CD14-positive monocyte (primary cell): ENCODE data around the gene PPP1R13B. TPM values are rescaled to one million over a fixed set of nuclear protein-coding genes. Genes with fewer than 3 reads are reported as not detected.

Experiments used
- DNase-seq, 3 donors: peaks; one replicate each; pipeline ENCODE4 v3.0.0-alpha.2; 2011 to 2022
- H2AFZ ChIP-seq: 2 replicates; pipeline ENCODE4 v1.6.0; 2012; ENCODE audit warnings: mild to moderate bottlenecking, low read depth, low read length, inconsistent platforms; ENCODE audit not compliant: insufficient read depth, poor library complexity, severe bottlenecking
- H3K27ac ChIP-seq, 2 donors: 1 replicate in 1 of 2; 2 replicates in 1 of 2; pipeline ENCODE4 v1.5.1; 2012 to 2013; ENCODE audit warnings: low read length in 2 of 2, control low read depth in 1 of 2, inconsistent platforms in 1 of 2, low read depth in 1 of 2, mild to moderate bottlenecking in 1 of 2
- H3K27me3 ChIP-seq, 2 donors: one replicate each; pipeline versions ENCODE4 v1.6.0 to v1.6.1; 2011 to 2013; ENCODE audit warnings: low read length in 2 of 2; ENCODE audit not compliant: control insufficient read depth in 2 of 2, insufficient read depth in 2 of 2
- H3K36me3 ChIP-seq, 2 donors: replicated peaks in 1 of 2; 1 replicate in 1 of 2; 2 replicates in 1 of 2; pipeline versions ENCODE4 v1.5.1 to v1.6.1; 2012 to 2013; ENCODE audit warnings: low read length in 2 of 2, control low read depth in 1 of 2, inconsistent platforms in 1 of 2, mild to moderate bottlenecking in 1 of 2; ENCODE audit not compliant: insufficient read depth in 2 of 2, control insufficient read depth in 1 of 2
- H3K4me1 ChIP-seq, 2 donors: 1 replicate in 1 of 2; 2 replicates in 1 of 2; pipeline versions ENCODE4 v1.5.1 to v1.6.1; 2012 to 2013; ENCODE audit warnings: low read length in 2 of 2, control low read depth in 1 of 2, inconsistent platforms in 1 of 2, mild to moderate bottlenecking in 1 of 2, moderate library complexity in 1 of 2; ENCODE audit not compliant: insufficient read depth in 2 of 2, control insufficient read depth in 1 of 2
- H3K4me2 ChIP-seq: replicated peaks from 2 replicates; pipeline ENCODE3; 2012; ENCODE audit warnings: low read length, moderate library complexity, mild to moderate bottlenecking; ENCODE audit not compliant: poor library complexity, severe bottlenecking; ENCODE audit errors: extremely low read depth
- H3K4me3 ChIP-seq, 3 experiments: fragments of 200-600 bp in 1 of 3; sonication (generic) in 1 of 3; replicated peaks in 1 of 3; 1 replicate in 2 of 3; 2 replicates in 1 of 3; pipeline ENCODE4 v1.5.1; 2011 to 2013; ENCODE audit warnings: low read length in 3 of 3, mild to moderate bottlenecking in 3 of 3, control low read depth in 2 of 3, low read depth in 2 of 3, inconsistent platforms in 1 of 3, moderate library complexity in 1 of 3
- H3K79me2 ChIP-seq: 2 replicates; pipeline ENCODE4 v1.6.0; 2012; ENCODE audit warnings: mild to moderate bottlenecking, control low read depth, inconsistent platforms, low read length, moderate library complexity; ENCODE audit not compliant: insufficient read depth
- H3K9ac ChIP-seq: 2 replicates; pipeline ENCODE4 v1.6.0; 2017; ENCODE audit warnings: low read length, mild to moderate bottlenecking; ENCODE audit not compliant: insufficient read depth, poor library complexity, severe bottlenecking
- H3K9me3 ChIP-seq, 2 donors: replicated peaks in 1 of 2; 1 replicate in 1 of 2; 2 replicates in 1 of 2; pipeline versions ENCODE4 v1.5.1 to v1.6.1; 2012 to 2013; ENCODE audit warnings: low read length in 2 of 2, control low read depth in 1 of 2; ENCODE audit not compliant: control insufficient read depth in 1 of 2, insufficient read depth in 1 of 2
- H4K20me1 ChIP-seq: 2 replicates; pipeline ENCODE4 v1.6.0; 2012; ENCODE audit warnings: mild to moderate bottlenecking, low read length, control low read depth, moderate library complexity; ENCODE audit not compliant: insufficient read depth
- H3K27ac Mint-ChIP-seq, 7 donors: one replicate each; pipeline ENCODE4 v1.8.0; 2020; ENCODE audit warnings: mild to moderate bottlenecking in 7 of 7, mixed read lengths in 7 of 7, moderate library complexity in 6 of 7, inconsistent platforms in 2 of 7
- H3K27me3 Mint-ChIP-seq, 3 donors: one replicate each; pipeline ENCODE4 v1.8.0; 2021 to 2022; ENCODE audit warnings: low read depth in 3 of 3, mild to moderate bottlenecking in 3 of 3, mixed read lengths in 3 of 3, moderate library complexity in 3 of 3, inconsistent platforms in 1 of 3
- H3K36me3 Mint-ChIP-seq, 2 donors: one replicate each; pipeline ENCODE4 v1.8.0; 2020; ENCODE audit warnings: mixed read lengths in 2 of 2, inconsistent platforms in 1 of 2, mild to moderate bottlenecking in 1 of 2
- H3K4me1 Mint-ChIP-seq: one replicate; pipeline ENCODE4 v1.8.0; 2020; ENCODE audit warnings: mild to moderate bottlenecking, mixed read lengths
- H3K4me3 Mint-ChIP-seq, 2 donors: one replicate each; pipeline ENCODE4 v1.8.0; 2020; ENCODE audit warnings: mild to moderate bottlenecking in 2 of 2, mixed read lengths in 2 of 2, moderate library complexity in 1 of 2
- H3K9me3 Mint-ChIP-seq, 7 donors: one replicate each; pipeline ENCODE4 v1.8.0; 2020 to 2022; ENCODE audit warnings: mixed read lengths in 7 of 7, mild to moderate bottlenecking in 6 of 7, moderate library complexity in 6 of 7, inconsistent platforms in 2 of 7
- CTCF ChIP-seq: fragments of 200-600 bp; IDR thresholded peaks from one replicate; pipeline ENCODE4 v1.8.0; 2022; ENCODE audit warnings: antibody characterized with exemption, mild to moderate bottlenecking
- WGBS: methylation state at CpG from one replicate; pipeline ENCODE4 v1.1.5; 2013; ENCODE audit warnings: missing lambda C conversion rate; ENCODE audit not compliant: insufficient coverage; 5-methylcytosine and 5-hydroxymethylcytosine counted together
- intact Hi-C, 2 donors: fragments of 100-400 bp; cut with micrococcal nuclease; formaldehyde crosslinking; loops; one replicate each; pipeline versions ENCODE4 v1.15.0 to v1.15.1; 2023
- polyA plus RNA-seq, 3 donors: library from polyadenylated mRNA; depleted of rRNA in 1 of 3; unstranded in 2 of 3; stranded (reverse) in 1 of 3; fragments of 300-500 nt in 2 of 3; fragments of >200 nt in 1 of 3; fragmentation: Illumina TruSeq in 2 of 3; gene quantifications; 1 replicate in 2 of 3; 2 replicates in 1 of 3; pipeline ENCODE4 v1.2.3, GENCODE V29; 2012 to 2021

The PPP1R13B gene
- polyA plus RNA-seq, 3 donors: 0.48 to 1.1 (median 0.99) TPM

GRCh38 chr14:103738166-103738565 lies 109.2 kb downstream of the PPP1R13B start:
- no peak overlapping the region for H3K4me3 ChIP-seq
- no peak overlapping the region for H3K27ac ChIP-seq
- Mint-ChIP-seq H3K27me3 (peaks cover 3 to 4% (median 4%) of the 10 kb centered on the region in 3 donors), H3K9me3 (no peaks in the 10 kb centered on the region), H3K36me3 (peaks cover 13 to 18% of the 10 kb centered on the region in 2 donors), H3K4me3 (no peak overlapping the region), H3K27ac (peak overlapping the region in 1 of 7 donors; percentile 0), H3K4me1 (peaks cover 7% of the 10 kb centered on the region)
- WGBS: 100% methylated on average over 3 of the region's 10 CpGs
- H3K36me3 ChIP-seq: peaks cover 8 to 13% of the 10 kb centered on the region in 2 donors
- no peaks in the 10 kb centered on the region for H3K79me2 ChIP-seq
- intact Hi-C loops: no loop called here
- no peaks in the 10 kb centered on the region for H3K27me3 ChIP-seq
- no peak overlapping the region for H3K9ac ChIP-seq
- no peaks in the 10 kb centered on the region for H3K4me1 ChIP-seq
- H2AFZ ChIP-seq: no peak overlapping the region
- no peak for TF ChIP-seq CTCF
- no peaks in the 10 kb centered on the region for H4K20me1 ChIP-seq
- H3K4me2 ChIP-seq: no peak overlapping the region
- no peak for DNase-seq
- no peaks in the 10 kb centered on the region for H3K9me3 ChIP-seq

GRCh38 chr14:103737432-103738045 lies 109.8 kb downstream of the PPP1R13B start:
- peaks cover 9 to 18% of the 10 kb centered on the region in 2 donors for H3K36me3 ChIP-seq
- no peak overlapping the region for H3K4me2 ChIP-seq
- intact Hi-C loops: no loop called here
- TF ChIP-seq CTCF: no peak
- DNase-seq: no peak
- H2AFZ ChIP-seq: no peak overlapping the region
- H3K27ac ChIP-seq: no peak overlapping the region
- no peak overlapping the region for H3K4me3 ChIP-seq
- no peaks in the 10 kb centered on the region for H4K20me1 ChIP-seq
- Mint-ChIP-seq H3K4me1 (peaks cover 7% of the 10 kb centered on the region), H3K27me3 (peaks cover 3 to 4% (median 4%) of the 10 kb centered on the region in 3 donors), H3K4me3 (no peak overlapping the region), H3K36me3 (peaks cover 18 to 23% of the 10 kb centered on the region in 2 donors), H3K27ac (no peak overlapping the region), H3K9me3 (no peaks in the 10 kb centered on the region)
- H3K9me3 ChIP-seq: no peaks in the 10 kb centered on the region
- no peaks in the 10 kb centered on the region for H3K27me3 ChIP-seq
- no peak overlapping the region for H3K9ac ChIP-seq
- H3K79me2 ChIP-seq: no peaks in the 10 kb centered on the region
- no peaks in the 10 kb centered on the region for H3K4me1 ChIP-seq
- 96% methylated on average over 13 of the region's 16 CpGs for WGBS
